PC-3 (cell line): ENCODE measurements around the gene EGR2. TPM values are rescaled to one million over a fixed set of nuclear protein-coding genes. Genes with fewer than 3 reads are reported as not detected.

ENCODE experiments used
- ATAC-seq: fragments of 200-7000 bp; cut with Tn5 transposase; 2 replicates; pipeline ENCODE4 v1.9.1; 2020; ENCODE audit warnings: mild to moderate bottlenecking, moderate library complexity
- BruUV-seq: library from RNA; stranded (reverse); fragments of 400-500 nt; replicated peaks from 2 replicates; lab custom pipeline; 2021; lab: Mats Ljungman, UMichigan
- CTCF ChIA-PET: fragments of 300-600 bp; sonication (Branson Sonifier 250); formaldehyde crosslinking; loops from one replicate; lab custom pipeline; 2022; ENCODE audit warnings: antibody characterized with exemption; lab: Charles Lee
- POLR2A ChIA-PET: fragments of 300-600 bp; sonication (Branson Sonifier 250); formaldehyde crosslinking; loops from one replicate; lab custom pipeline; 2022; ENCODE audit warnings: antibody characterized with exemption; ENCODE audit not compliant: unreplicated experiment; lab: Charles Lee
- DNase-seq: peaks from one replicate; pipeline ENCODE4 v3.0.0-alpha.2; 2015
- H2AFZ ChIP-seq: fragments of 300-600 bp; sonication (generic); 2 replicates; pipeline ENCODE4 v1.6.0; 2016; ENCODE audit warnings: antibody characterized with exemption, low read length
- H3F3A ChIP-seq: fragments of 300-600 bp; sonication (generic); one replicate; pipeline ENCODE4 v1.6.0; 2017; ENCODE audit warnings: antibody characterized with exemption, low read length, control low read depth, mild to moderate bottlenecking; ENCODE audit not compliant: unreplicated experiment
- H3K27ac ChIP-seq: fragments of 300-600 bp; sonication (generic); 2 replicates; pipeline ENCODE4 v1.5.1; 2016; ENCODE audit warnings: mild to moderate bottlenecking, low read length
- H3K27me3 ChIP-seq: fragments of 300-600 bp; sonication (generic); 2 replicates; pipeline ENCODE4 v1.6.1; 2016; ENCODE audit warnings: low read length, mixed read lengths
- H3K36me3 ChIP-seq: fragments of 300-600 bp; sonication (generic); 2 replicates; pipeline ENCODE4 v1.6.1; 2016; ENCODE audit warnings: low read depth, mixed run types, low read length, mixed read lengths
- H3K4me1 ChIP-seq: fragments of 300-600 bp; sonication (generic); 2 replicates; pipeline ENCODE4 v1.5.1; 2016; ENCODE audit warnings: low read length; ENCODE audit not compliant: insufficient read depth
- H3K4me2 ChIP-seq: fragments of 300-600 bp; sonication (generic); 2 replicates; pipeline ENCODE4 v1.6.0; 2016; ENCODE audit warnings: low read length
- H3K4me3 ChIP-seq: fragments of 300-600 bp; sonication (generic); 2 replicates; pipeline ENCODE4 v1.5.1; 2016; ENCODE audit warnings: mild to moderate bottlenecking, low read length, mixed read lengths
- H3K79me2 ChIP-seq: fragments of 300-600 bp; sonication (generic); 2 replicates; pipeline ENCODE4 v1.6.1; 2017; ENCODE audit warnings: low read length, mixed read lengths
- H3K9ac ChIP-seq: fragments of 300-600 bp; sonication (generic); 2 replicates; pipeline ENCODE4 v1.6.0; 2016; ENCODE audit warnings: mild to moderate bottlenecking, low read length
- H3K9me2 ChIP-seq: fragments of 300-600 bp; sonication (generic); replicated peaks from 2 replicates; pipeline ENCODE4 v1.6.1; 2016; ENCODE audit warnings: mixed run types, low read length, mixed read lengths
- H3K9me3 ChIP-seq: fragments of 300-600 bp; sonication (generic); 2 replicates; pipeline ENCODE4 v1.6.1; 2016; ENCODE audit warnings: low read length, mixed read lengths
- H4K20me1 ChIP-seq: fragments of 300-600 bp; sonication (generic); 2 replicates; pipeline ENCODE4 v1.6.1; 2016; ENCODE audit warnings: low read length, mixed read lengths
- EZH2 ChIP-seq: fragments of 300-600 bp; sonication (generic); IDR thresholded peaks from one replicate; pipeline ENCODE4 v1.6.1; 2017; ENCODE audit warnings: antibody characterized with exemption, mild to moderate bottlenecking, low read length; ENCODE audit not compliant: unreplicated experiment
- EZH2phosphoT487 ChIP-seq: fragments of 300-600 bp; sonication (generic); IDR thresholded peaks from 2 replicates; pipeline ENCODE4 v1.6.1; 2018; ENCODE audit warnings: mild to moderate bottlenecking, antibody characterized with exemption, low read length, borderline replicate concordance
- intact Hi-C: fragments of 100-400 bp; cut with micrococcal nuclease; formaldehyde crosslinking; loops from 2 replicates; pipeline ENCODE4 v1.9.0; 2023
- total RNA-seq: library from RNA; depleted of rRNA; stranded (reverse); fragments of >200 nt; gene quantifications from 2 replicates; pipeline ENCODE4 v1.2.3, GENCODE V29; 2014
- TF ChIP-seq, protein P1 (sequence below): fragments of 300-600 bp; sonication (generic); conservative IDR thresholded peaks from 2 replicates; pipeline ENCODE4 v1.5.1; 2017; ENCODE audit warnings: antibody characterized with exemption, low read depth, mild to moderate bottlenecking, low read length

EGR2 gene
- total RNA-seq, 1 experiment from 2014 or later: 2.7 TPM

- no peaks in the 10 kb centered on the region for H3K9me2 ChIP-seq
- H3K4me2 ChIP-seq: no peak overlapping the region
- no peaks in the 10 kb centered on the region for H3K27me3 ChIP-seq
- no peaks in the 10 kb centered on the region for H3K9me3 ChIP-seq
- no peaks in the 10 kb centered on the region for H3F3A ChIP-seq
- peak overlapping the region; percentile 29 for H2AFZ ChIP-seq
- DNase-seq (no peak), ATAC-seq (peak; percentile 19)
- CTCF ChIA-PET: no interaction called here
- peaks cover 11% of the 10 kb centered on the region for H3K4me1 ChIP-seq
- H3K79me2 ChIP-seq: no peaks in the 10 kb centered on the region
- H3K36me3 ChIP-seq: no peaks in the 10 kb centered on the region
- no peak overlapping the region for H3K27ac ChIP-seq
- intact Hi-C loops: no loop called here
- no peak overlapping the region for H3K9ac ChIP-seq
- POLR2A ChIA-PET: no interaction called here
- TF ChIP-seq EZH2phosphoT487: no peak
- H3K4me3 ChIP-seq: no peak overlapping the region
- H4K20me1 ChIP-seq: no peaks in the 10 kb centered on the region
- BruUV-seq: no TSS peak
Observed at GRCh38 chr10:62830679-62831078, 14.5 kb upstream of the EGR2 start.

GRCh38 chr10:62829622-62830021 lies 13.5 kb upstream of the EGR2 start:
- no peak for TF ChIP-seq EZH2phosphoT487
- TF ChIP-seq EZH2: no peak
- TF ChIP-seq, protein P1, sequence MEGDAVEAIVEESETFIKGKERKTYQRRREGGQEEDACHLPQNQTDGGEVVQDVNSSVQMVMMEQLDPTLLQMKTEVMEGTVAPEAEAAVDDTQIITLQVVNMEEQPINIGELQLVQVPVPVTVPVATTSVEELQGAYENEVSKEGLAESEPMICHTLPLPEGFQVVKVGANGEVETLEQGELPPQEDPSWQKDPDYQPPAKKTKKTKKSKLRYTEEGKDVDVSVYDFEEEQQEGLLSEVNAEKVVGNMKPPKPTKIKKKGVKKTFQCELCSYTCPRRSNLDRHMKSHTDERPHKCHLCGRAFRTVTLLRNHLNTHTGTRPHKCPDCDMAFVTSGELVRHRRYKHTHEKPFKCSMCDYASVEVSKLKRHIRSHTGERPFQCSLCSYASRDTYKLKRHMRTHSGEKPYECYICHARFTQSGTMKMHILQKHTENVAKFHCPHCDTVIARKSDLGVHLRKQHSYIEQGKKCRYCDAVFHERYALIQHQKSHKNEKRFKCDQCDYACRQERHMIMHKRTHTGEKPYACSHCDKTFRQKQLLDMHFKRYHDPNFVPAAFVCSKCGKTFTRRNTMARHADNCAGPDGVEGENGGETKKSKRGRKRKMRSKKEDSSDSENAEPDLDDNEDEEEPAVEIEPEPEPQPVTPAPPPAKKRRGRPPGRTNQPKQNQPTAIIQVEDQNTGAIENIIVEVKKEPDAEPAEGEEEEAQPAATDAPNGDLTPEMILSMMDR: no peak
- no peak overlapping the region for H3K4me3 ChIP-seq
- no peaks in the 10 kb centered on the region for H3K9me3 ChIP-seq
- DNase-seq (no peak), ATAC-seq (no peak)
- intact Hi-C loops: no loop called here
- ChIA-PET CTCF (interaction anchor here (0.5 to 0.6 kb wide), 2 partner anchors 236 to 328 kb away, joined by 3 to 4 read pairs; no protein-coding TSS in a partner anchor), POLR2A (interaction anchor here (0.6 to 0.7 kb wide), 3 partner anchors 98 to 1072 kb away, joined by 3 to 6 read pairs (median 3); no protein-coding TSS in a partner anchor)
- no peaks in the 10 kb centered on the region for H3K36me3 ChIP-seq
- H3K9ac ChIP-seq: no peak overlapping the region
- H3K27ac ChIP-seq: no peak overlapping the region
- H3K27me3 ChIP-seq: no peaks in the 10 kb centered on the region
- BruUV-seq: no TSS peak
- H2AFZ ChIP-seq: no peak overlapping the region
- H3K4me2 ChIP-seq: no peak overlapping the region
- H3K4me1 ChIP-seq: peaks cover 11% of the 10 kb centered on the region
- no peaks in the 10 kb centered on the region for H4K20me1 ChIP-seq
- H3F3A ChIP-seq: no peaks in the 10 kb centered on the region
- no peaks in the 10 kb centered on the region for H3K9me2 ChIP-seq
- H3K79me2 ChIP-seq: no peaks in the 10 kb centered on the region

GRCh38 chr10:62826273-62826672 lies 10.1 kb upstream of the EGR2 start:
- no TSS peak for BruUV-seq
- no peaks in the 10 kb centered on the region for H3F3A ChIP-seq
- TF ChIP-seq EZH2 (no peak), EZH2phosphoT487 (no peak)
- TF ChIP-seq, protein P1: no peak
- H3K9me2 ChIP-seq: no peaks in the 10 kb centered on the region
- DNase-seq: no peak
- CTCF ChIA-PET: no interaction called here
- H3K4me1 ChIP-seq: peaks cover 6% of the 10 kb centered on the region
- POLR2A ChIA-PET: no interaction called here
- no peak overlapping the region for H3K4me3 ChIP-seq
- no peaks in the 10 kb centered on the region for H3K27me3 ChIP-seq
- intact Hi-C loops: no loop called here
- no peak overlapping the region for H3K4me2 ChIP-seq
- ATAC-seq: no peak
- no peak overlapping the region for H3K27ac ChIP-seq
- no peaks in the 10 kb centered on the region for H3K9me3 ChIP-seq
- no peak overlapping the region for H2AFZ ChIP-seq
- no peaks in the 10 kb centered on the region for H3K36me3 ChIP-seq
- H3K9ac ChIP-seq: no peak overlapping the region
- H3K79me2 ChIP-seq: no peaks in the 10 kb centered on the region
- H4K20me1 ChIP-seq: no peaks in the 10 kb centered on the region
